Measurements from ENCODE around the gene LIPG.
"Not testable (repeated sequence)": the region's sequence is repeated elsewhere in the genome, so short reads cannot be mapped to it uniquely, and the experiment has no call there.

The LIPG gene

GRCh38 chr18:49566985-49567384 lies 5.1 kb downstream of the LIPG start:
- no peak for DNase-seq (ENCODE audit: low read depth in 1 of 2, low spot score in 1 of 2)
- no peak for TF ChIP-seq JUND (IDR thresholded peaks at IDR 0.05; ENCODE audit: low read depth)
- in situ Hi-C loops (cut with HindIII; ENCODE audit: low pct_unique_long_range_greater_than_20kb, low sequenced_read_pairs): no loop called here

DNA sequence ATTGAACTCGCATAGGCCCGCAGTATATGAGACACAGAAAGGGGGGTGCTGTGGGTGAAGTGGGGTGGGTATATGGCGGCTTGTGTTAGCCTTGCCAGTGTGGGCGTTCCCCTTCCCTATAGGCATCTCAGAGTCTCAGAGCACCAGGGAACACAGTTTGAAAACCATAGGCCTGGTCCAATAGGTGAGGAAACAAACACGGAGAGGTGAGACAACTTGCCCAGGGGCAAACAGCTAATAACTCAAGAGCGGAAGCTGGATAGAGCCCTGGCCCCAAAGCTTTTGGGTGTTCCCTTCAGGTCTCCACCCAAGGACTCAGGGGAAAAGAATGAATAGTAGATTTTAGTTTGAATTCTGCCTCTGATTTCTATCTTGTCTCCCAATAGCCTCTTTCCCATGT lies 7.9 kb downstream of the LIPG start:
- no peak for TF ChIP-seq JUND (IDR thresholded peaks at IDR 0.05; ENCODE audit: low read depth)
- in situ Hi-C loops (cut with HindIII; ENCODE audit: low pct_unique_long_range_greater_than_20kb, low sequenced_read_pairs): no loop called here
- no peak for DNase-seq (ENCODE audit: low read depth in 1 of 2, low spot score in 1 of 2)

GRCh38 chr18:49570836-49571235 lies 9.0 kb downstream of the LIPG start:
- no peak for DNase-seq (ENCODE audit: low read depth in 1 of 2, low spot score in 1 of 2)
- in situ Hi-C loops (cut with HindIII; ENCODE audit: low pct_unique_long_range_greater_than_20kb, low sequenced_read_pairs): no loop called here
- TF ChIP-seq JUND (IDR thresholded peaks at IDR 0.05; ENCODE audit: low read depth): no peak

DNA sequence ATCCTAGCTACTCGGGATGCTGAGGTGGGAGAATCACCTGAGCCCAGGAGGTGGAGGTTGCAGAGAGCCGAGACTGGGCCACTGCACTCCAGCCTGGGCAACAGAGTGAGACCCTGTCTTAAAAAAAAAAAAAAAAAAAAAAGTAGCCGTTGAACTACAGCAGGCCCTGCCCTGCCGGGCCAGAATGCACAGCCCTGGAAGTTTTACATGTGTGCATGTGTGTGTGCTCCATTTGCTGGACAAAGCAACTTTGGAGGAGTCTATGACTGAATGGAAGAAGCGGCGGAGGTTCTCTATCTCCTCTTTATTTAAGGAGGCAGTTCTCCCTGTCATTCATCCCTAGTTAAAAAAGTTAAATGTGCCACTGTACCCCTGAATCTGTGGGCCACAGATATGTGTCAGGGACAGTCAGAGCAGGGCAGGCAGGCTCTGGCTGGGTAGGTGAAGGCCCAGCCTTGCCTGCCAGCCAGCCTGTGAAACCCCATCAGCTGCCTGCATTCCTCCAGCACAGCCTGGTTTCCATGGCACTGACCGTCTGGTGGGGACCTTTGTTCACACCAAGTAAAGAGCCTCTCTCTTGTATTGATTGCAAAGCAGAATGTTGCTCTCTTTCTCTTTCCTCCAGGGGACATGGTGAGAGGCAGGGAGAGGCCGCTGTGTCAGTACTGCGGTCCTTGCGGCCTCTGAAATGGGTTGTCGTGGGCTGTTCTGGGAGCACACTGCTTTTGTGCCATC lies 10.9 kb downstream of the LIPG start:
- no peak for DNase-seq (ENCODE audit: low read depth in 1 of 2, low spot score in 1 of 2)
- no peak for TF ChIP-seq JUND (IDR thresholded peaks at IDR 0.05; ENCODE audit: low read depth)
- in situ Hi-C loops (cut with HindIII; ENCODE audit: low pct_unique_long_range_greater_than_20kb, low sequenced_read_pairs): no loop called here

DNA sequence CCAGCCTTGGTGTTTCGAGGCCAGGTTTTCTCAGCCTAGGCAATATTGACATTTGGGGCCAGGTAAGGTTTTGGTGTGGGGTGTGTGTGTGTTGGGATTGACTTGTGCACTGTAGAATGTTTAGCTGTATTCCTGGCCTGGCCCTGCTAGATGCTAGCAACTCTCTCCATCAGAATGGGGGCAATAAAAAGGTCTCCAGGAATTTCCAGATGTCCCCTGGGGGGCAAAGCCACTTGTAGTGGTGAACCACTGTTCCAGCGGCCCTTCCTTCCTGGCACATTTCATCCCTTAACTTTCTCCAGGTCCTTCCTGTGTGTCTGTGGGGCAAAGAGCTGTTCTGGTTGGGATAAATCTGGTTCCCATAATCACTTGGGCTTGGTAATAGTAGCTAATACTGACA lies 12.0 kb downstream of the LIPG start:
- TF ChIP-seq JUND (IDR thresholded peaks at IDR 0.05; ENCODE audit: low read depth): no peak
- no peak for DNase-seq (ENCODE audit: low read depth in 1 of 2, low spot score in 1 of 2)
- in situ Hi-C loops (cut with HindIII; ENCODE audit: low pct_unique_long_range_greater_than_20kb, low sequenced_read_pairs): no loop called here

DNA sequence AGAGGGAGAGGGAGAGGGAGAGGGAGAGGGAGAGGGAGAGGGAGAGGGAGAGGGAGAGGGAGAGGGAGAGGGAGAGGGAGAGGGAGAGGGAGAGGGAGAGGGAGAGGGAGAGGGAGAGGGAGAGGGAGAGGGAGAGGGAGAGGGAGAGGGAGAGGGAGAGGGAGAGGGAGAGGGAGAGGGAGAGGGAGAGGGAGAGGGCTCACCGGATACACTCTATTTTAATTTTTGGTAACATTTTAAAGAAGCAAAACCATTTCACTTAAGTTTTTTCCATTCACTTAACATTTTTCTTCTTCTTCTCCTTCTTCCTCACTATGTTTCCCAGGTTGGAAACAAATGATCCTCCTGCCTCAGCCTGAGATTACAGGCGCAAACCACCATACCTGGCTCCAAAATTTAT lies 17.2 kb downstream of the LIPG start:
- DNase-seq (ENCODE audit: low read depth in 1 of 2, low spot score in 1 of 2); in situ Hi-C loops (cut with HindIII; ENCODE audit: low pct_unique_long_range_greater_than_20kb, low sequenced_read_pairs): not testable (repeated sequence)

DNA sequence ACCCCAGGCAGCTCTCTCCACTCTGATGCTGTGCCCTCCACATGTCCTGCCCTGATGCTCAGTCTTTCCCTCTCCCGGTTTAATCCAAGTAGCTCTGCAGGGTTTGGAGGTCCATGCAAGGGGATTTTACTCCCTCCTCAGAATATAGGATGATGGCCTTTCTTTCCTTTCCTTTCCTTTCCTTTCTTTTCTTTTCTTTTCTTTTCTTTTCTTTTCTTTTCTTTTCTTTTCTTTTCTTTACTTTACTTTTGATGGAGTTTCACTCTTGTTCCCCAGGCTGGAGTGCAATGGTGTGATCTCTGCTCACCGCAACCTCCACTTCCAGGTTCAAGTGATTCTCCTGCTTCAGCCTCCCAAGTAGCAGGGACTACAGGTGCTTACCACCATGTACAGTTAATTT lies 17.7 kb downstream of the LIPG start:
- DNase-seq (ENCODE audit: low read depth in 1 of 2, low spot score in 1 of 2); in situ Hi-C loops (cut with HindIII; ENCODE audit: low pct_unique_long_range_greater_than_20kb, low sequenced_read_pairs): not testable (repeated sequence)

- in situ Hi-C loops (cut with HindIII; ENCODE audit: low pct_unique_long_range_greater_than_20kb, low sequenced_read_pairs): no loop called here
- no peak for DNase-seq (ENCODE audit: low read depth in 1 of 2, low spot score in 1 of 2)
- no peak for TF ChIP-seq JUND (IDR thresholded peaks at IDR 0.05; ENCODE audit: low read depth)
These were observed 18.4 kb downstream of the LIPG start for GRCh38 chr18:49580279-49580678.

GRCh38 chr18:49581371-49581770 lies 19.5 kb downstream of the LIPG start:
- no peak for TF ChIP-seq JUND (IDR thresholded peaks at IDR 0.05; ENCODE audit: low read depth)
- DNase-seq (ENCODE audit: low read depth in 1 of 2, low spot score in 1 of 2): no peak
- in situ Hi-C loops (cut with HindIII; ENCODE audit: low pct_unique_long_range_greater_than_20kb, low sequenced_read_pairs): no loop called here

DNA sequence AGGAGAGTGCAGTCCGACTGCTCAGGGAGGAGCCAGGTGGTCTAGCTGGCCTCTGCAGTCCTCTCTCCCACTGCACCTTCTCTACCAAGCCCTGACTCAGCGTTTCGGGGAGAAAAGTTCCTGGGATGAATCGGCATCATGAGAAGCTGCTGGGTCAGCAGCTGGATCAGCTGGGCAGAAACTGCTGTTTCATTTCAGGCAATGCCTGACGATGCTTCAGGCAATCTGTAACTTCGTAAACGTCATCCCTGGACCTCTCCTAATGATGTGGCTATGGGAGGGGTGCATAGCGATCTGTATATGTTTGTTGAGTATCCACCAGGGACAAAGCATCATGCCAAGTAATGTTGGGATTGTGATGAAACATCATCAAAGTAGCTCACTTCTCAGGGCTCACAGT lies 20.7 kb downstream of the LIPG start:
- DNase-seq (ENCODE audit: low read depth in 1 of 2, low spot score in 1 of 2): no peak
- no peak for TF ChIP-seq JUND (IDR thresholded peaks at IDR 0.05; ENCODE audit: low read depth)
- in situ Hi-C loops (cut with HindIII; ENCODE audit: low pct_unique_long_range_greater_than_20kb, low sequenced_read_pairs): no loop called here

- no peak for TF ChIP-seq JUND (IDR thresholded peaks at IDR 0.05; ENCODE audit: low read depth)
- in situ Hi-C loops (cut with HindIII; ENCODE audit: low pct_unique_long_range_greater_than_20kb, low sequenced_read_pairs): no loop called here
- DNase-seq (ENCODE audit: low read depth in 1 of 2, low spot score in 1 of 2): no peak
These were observed 22.5 kb downstream of the LIPG start for GRCh38 chr18:49584394-49584793.

- DNase-seq (ENCODE audit: low read depth in 1 of 2, low spot score in 1 of 2); in situ Hi-C loops (cut with HindIII; ENCODE audit: low pct_unique_long_range_greater_than_20kb, low sequenced_read_pairs): not testable (repeated sequence)
These were observed 23.1 kb downstream of the LIPG start for GRCh38 chr18:49584951-49585350.

- DNase-seq (ENCODE audit: low read depth in 1 of 2, low spot score in 1 of 2): no peak
- TF ChIP-seq JUND (IDR thresholded peaks at IDR 0.05; ENCODE audit: low read depth): no peak
- in situ Hi-C loops (cut with HindIII; ENCODE audit: low pct_unique_long_range_greater_than_20kb, low sequenced_read_pairs): no loop called here
These were observed 24.2 kb downstream of the LIPG start for GRCh38 chr18:49585781-49586663.
